ENCODE data around the gene ME3. TPM values are rescaled to one million over a fixed set of nuclear protein-coding genes. Genes with fewer than 3 reads are reported as not detected.

ME3 gene
- total RNA-seq, 2 donors from 2014 or later, result 19.7 to 24.2 TPM

GRCh38 chr11:86397351-86397750, 275.1 kb downstream of the ME3 start:
- intact Hi-C loops (cut with DNase I), result no loop called here
- DNase-seq (no peak), ATAC-seq (no peak)

DNA sequence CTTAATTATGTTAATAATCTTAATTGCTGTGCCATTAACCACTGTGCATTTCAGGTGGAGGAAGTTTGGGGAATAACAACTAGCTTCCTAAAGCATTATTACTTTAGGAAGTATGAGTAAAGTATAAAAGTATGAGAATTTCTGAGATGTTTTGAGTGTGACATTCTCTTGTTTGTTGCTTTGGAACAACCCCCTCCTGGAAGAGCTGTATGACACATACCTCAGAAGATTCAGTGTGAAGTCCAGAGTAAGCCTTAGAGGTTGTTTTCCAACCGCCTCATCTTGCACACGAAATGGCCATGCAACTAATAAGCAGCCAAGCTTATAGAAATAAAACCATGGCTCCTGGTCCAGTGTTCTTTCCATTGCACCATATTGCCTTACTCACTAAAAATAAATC, 276.0 kb downstream of the ME3 start:
- intact Hi-C loops (cut with DNase I), result no loop called here
- DNase-seq (no peak), ATAC-seq (no peak)

- DNase-seq (no peak), ATAC-seq (no peak)
- intact Hi-C loops (cut with DNase I), result no loop called here
These were observed 277.3 kb downstream of the ME3 start for GRCh38 chr11:86395061-86395551.

Other genes with a start within 250 kb of the ME3 start
- 10 to 100 TPM; 12.9 to 63.4 TPM for gene PRSS23, start 127.9 kb upstream of the ME3 start, total RNA-seq